ENCODE data around the gene RC3H2.
"Not testable (repeated sequence)": the region's sequence is repeated elsewhere in the genome, so short reads cannot be mapped to it uniquely, and the experiment has no call there.

Gene RC3H2

DNA sequence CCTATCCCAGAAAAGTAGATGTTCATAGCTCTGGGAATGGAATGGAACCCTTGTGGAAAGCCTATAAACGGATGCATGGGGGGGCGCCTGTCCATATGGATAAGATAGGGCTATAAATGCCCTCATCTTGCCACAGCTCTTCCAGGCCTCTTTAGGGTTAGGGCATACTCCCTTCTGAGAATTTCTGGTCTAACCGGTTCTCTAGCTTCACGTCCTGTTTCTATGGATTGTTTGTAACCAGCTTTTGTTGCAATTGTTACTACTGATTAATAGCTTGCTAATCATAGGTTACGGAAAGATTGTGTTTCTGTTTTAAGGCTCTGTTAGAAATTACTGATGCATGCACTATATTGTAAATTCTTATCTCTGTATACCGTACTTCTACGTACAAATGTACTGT is 95.9 kb downstream of the RC3H2 start:
- not testable (repeated sequence) for H3K27ac ChIP-seq (ENCODE audit: insufficient read depth, low read depth, low read length, poor library complexity, severe bottlenecking); H3K9me3 ChIP-seq (ENCODE audit: control insufficient read depth, low read length); H3K27me3 ChIP-seq (ENCODE audit: control insufficient read depth, insufficient read depth, low read length, poor library complexity, severe bottlenecking); H3K4me3 ChIP-seq (ENCODE audit: insufficient read depth, low read depth, low read length); H3K4me1 ChIP-seq (ENCODE audit: control insufficient read depth, insufficient read depth, low read length); H3K36me3 ChIP-seq (ENCODE audit: control insufficient read depth, insufficient read depth, low read length)
- 90% methylated on average over 6 to 7 of the region's 7 CpGs for WGBS, 2 experiments

DNA sequence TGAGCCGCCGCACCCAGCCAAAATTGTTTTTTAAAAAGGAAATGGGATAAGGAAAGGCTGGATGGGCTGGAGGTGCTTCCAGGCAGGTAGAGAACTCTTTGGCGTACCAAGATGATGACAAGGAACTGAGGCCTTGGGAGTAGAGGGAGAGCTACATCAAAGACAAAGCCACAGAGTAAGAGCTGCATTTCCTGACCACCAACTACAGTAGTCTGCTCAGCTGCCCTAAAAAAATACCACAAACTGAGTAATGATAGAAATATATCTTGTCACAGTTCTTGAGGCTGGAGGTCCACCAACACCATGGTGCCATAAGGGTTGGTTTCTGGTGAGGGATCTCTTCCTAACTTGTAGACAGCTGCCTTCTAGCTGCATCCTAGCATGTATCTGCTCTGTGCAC is 97.0 kb downstream of the RC3H2 start:
- Histone ChIP-seq H3K9me3 (ENCODE audit: control insufficient read depth, low read length) (no peaks in the 10 kb centered on the region), H3K27ac (ENCODE audit: insufficient read depth, low read depth, low read length, poor library complexity, severe bottlenecking) (no peak overlapping the region), H3K27me3 (ENCODE audit: control insufficient read depth, insufficient read depth, low read length, poor library complexity, severe bottlenecking) (no peaks in the 10 kb centered on the region), H3K4me1 (ENCODE audit: control insufficient read depth, insufficient read depth, low read length) (no peaks in the 10 kb centered on the region), H3K36me3 (ENCODE audit: control insufficient read depth, insufficient read depth, low read length) (no peaks in the 10 kb centered on the region), H3K4me3 (ENCODE audit: insufficient read depth, low read depth, low read length) (no peak overlapping the region)
- 91 to 95% methylated on average over 3 of the region's 3 CpGs for WGBS, 2 experiments

GRCh38 chr9:122807271-122807900 is 97.8 kb downstream of the RC3H2 start:
- Histone ChIP-seq H3K4me1 (ENCODE audit: control insufficient read depth, insufficient read depth, low read length) (no peaks in the 10 kb centered on the region), H3K4me3 (ENCODE audit: insufficient read depth, low read depth, low read length) (no peak overlapping the region), H3K9me3 (ENCODE audit: control insufficient read depth, low read length) (no peaks in the 10 kb centered on the region), H3K36me3 (ENCODE audit: control insufficient read depth, insufficient read depth, low read length) (no peaks in the 10 kb centered on the region), H3K27ac (ENCODE audit: insufficient read depth, low read depth, low read length, poor library complexity, severe bottlenecking) (no peak overlapping the region), H3K27me3 (ENCODE audit: control insufficient read depth, insufficient read depth, low read length, poor library complexity, severe bottlenecking) (no peaks in the 10 kb centered on the region)
- WGBS, 2 experiments, result 77 to 89% methylated on average over 1 of the region's 1 CpG

- no peaks in the 10 kb centered on the region for H3K9me3 ChIP-seq (ENCODE audit: control insufficient read depth, low read length)
- no peaks in the 10 kb centered on the region for H3K36me3 ChIP-seq (ENCODE audit: control insufficient read depth, insufficient read depth, low read length)
- no peak overlapping the region for H3K27ac ChIP-seq (ENCODE audit: insufficient read depth, low read depth, low read length, poor library complexity, severe bottlenecking)
- no peaks in the 10 kb centered on the region for H3K4me1 ChIP-seq (ENCODE audit: control insufficient read depth, insufficient read depth, low read length)
- 88 to 95% methylated on average over 3 to 4 of the region's 4 CpGs for WGBS, 2 experiments
- H3K27me3 ChIP-seq (ENCODE audit: control insufficient read depth, insufficient read depth, low read length, poor library complexity, severe bottlenecking), result no peaks in the 10 kb centered on the region
- no peak overlapping the region for H3K4me3 ChIP-seq (ENCODE audit: insufficient read depth, low read depth, low read length)
Observed at GRCh38 chr9:122806661-122807060, 98.5 kb downstream of the RC3H2 start.

DNA sequence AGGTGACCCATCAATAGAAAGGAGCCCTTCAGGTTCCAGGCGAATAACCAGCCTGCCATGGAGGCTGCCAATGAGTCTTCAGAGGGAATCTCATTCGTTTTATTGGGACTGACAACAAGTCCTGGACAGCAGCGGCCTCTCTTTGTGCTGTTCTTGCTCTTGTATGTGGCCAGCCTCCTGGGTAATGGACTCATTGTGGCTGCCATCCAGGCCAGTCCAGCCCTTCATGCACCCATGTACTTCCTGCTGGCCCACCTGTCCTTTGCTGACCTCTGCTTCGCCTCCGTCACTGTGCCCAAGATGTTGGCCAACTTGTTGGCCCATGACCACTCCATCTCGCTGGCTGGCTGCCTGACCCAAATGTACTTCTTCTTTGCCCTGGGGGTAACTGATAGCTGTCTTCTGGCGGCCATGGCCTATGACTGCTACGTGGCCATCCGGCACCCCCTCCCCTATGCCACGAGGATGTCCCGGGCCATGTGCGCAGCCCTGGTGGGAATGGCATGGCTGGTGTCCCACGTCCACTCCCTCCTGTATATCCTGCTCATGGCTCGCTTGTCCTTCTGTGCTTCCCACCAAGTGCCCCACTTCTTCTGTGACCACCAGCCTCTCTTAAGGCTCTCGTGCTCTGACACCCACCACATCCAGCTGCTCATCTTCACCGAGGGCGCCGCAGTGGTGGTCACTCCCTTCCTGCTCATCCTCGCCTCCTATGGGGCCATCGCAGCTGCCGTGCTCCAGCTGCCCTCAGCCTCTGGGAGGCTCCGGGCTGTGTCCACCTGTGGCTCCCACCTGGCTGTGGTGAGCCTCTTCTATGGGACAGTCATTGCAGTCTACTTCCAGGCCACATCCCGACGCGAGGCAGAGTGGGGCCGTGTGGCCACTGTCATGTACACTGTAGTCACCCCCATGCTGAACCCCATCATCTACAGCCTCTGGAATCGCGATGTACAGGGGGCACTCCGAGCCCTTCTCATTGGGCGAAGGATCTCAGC is 104.8 kb downstream of the RC3H2 start, which contains the start of gene OR1K1:
OR1K1 (plus strand) TSS at position 58 of the 995 bp plus-strand sequence; CDS start at position 58, 0 bp downstream.
- no peak within 1 kb of the TSS for H3K27ac ChIP-seq (ENCODE audit: insufficient read depth, low read depth, low read length, poor library complexity, severe bottlenecking)
- H3K36me3 ChIP-seq (ENCODE audit: control insufficient read depth, insufficient read depth, low read length), result no peaks in the 10 kb centered on the region
- H3K27me3 ChIP-seq (ENCODE audit: control insufficient read depth, insufficient read depth, low read length, poor library complexity, severe bottlenecking), result no peaks in the 10 kb centered on the region
- H3K9me3 ChIP-seq (ENCODE audit: control insufficient read depth, low read length), result no peaks in the 10 kb centered on the region
- H3K4me1 ChIP-seq (ENCODE audit: control insufficient read depth, insufficient read depth, low read length), result no peaks in the 10 kb centered on the region
- WGBS, 2 experiments, result 91% methylated on average over 30 of the region's 30 CpGs
- H3K4me3 ChIP-seq (ENCODE audit: insufficient read depth, low read depth, low read length), result no peak within 1 kb of the TSS

DNA sequence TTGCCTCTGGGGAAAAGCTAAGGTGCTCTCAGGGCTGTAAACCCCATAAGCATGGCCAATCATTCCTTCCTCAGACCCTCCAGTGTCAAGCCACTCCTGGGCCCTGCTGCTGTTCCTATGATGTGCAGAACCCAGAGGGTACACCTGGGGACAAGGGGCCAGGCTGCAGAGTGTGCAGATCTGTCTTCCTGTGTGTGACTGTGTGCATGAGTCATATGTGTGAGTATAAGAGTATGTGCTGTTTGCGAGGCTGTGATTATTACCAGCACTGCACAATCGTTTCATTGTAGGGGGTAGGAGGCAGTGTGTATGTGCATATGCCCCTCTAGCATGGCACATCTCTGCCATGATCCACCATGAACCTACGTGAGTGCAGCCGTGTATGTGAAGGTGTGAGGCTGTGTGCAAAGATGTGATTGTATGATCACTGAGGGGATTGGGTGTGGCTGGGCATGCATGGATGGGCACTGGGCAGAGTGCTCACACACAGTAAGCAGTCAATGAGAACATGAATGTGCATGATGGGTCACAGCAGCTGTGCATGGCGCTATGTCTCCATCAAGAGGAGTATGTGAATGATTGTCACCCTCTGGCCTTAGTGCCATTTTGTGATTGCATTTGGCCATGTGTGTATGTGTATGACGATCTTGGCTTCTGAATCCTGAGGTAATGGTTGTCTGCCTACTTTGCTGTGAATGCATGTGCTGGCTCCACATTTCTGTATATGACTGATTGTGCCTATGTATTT is 107.7 kb downstream of the RC3H2 start:
- H3K4me1 ChIP-seq (ENCODE audit: control insufficient read depth, insufficient read depth, low read length), result no peaks in the 10 kb centered on the region
- WGBS, 2 experiments, result 86 to 87% methylated on average over 6 of the region's 6 CpGs
- no peak overlapping the region for H3K4me3 ChIP-seq (ENCODE audit: insufficient read depth, low read depth, low read length)
- H3K36me3 ChIP-seq (ENCODE audit: control insufficient read depth, insufficient read depth, low read length), result no peaks in the 10 kb centered on the region
- H3K27me3 ChIP-seq (ENCODE audit: control insufficient read depth, insufficient read depth, low read length, poor library complexity, severe bottlenecking), result no peaks in the 10 kb centered on the region
- H3K27ac ChIP-seq (ENCODE audit: insufficient read depth, low read depth, low read length, poor library complexity, severe bottlenecking), result no peak overlapping the region
- H3K9me3 ChIP-seq (ENCODE audit: control insufficient read depth, low read length), result no peaks in the 10 kb centered on the region
